Measurements from ENCODE around the gene HTR3D. TPM values are rescaled to one million over a fixed set of nuclear protein-coding genes. Genes with fewer than 3 reads are reported as not detected.

HTR3D gene
- total RNA-seq, 4 donors from 2014 or later, result not detected

- no peak for TF ChIP-seq CTCF (IDR thresholded peaks at IDR 0.05; ENCODE audit: low read depth)
Measured at GRCh38 chr3:184011230-184011876, 20.2 kb upstream of the HTR3D start.

- no peak for TF ChIP-seq CTCF (IDR thresholded peaks at IDR 0.05; ENCODE audit: low read depth)
Measured at GRCh38 chr3:184011937-184012889, 19.3 kb upstream of the HTR3D start.

- no peak for TF ChIP-seq CTCF (IDR thresholded peaks at IDR 0.05; ENCODE audit: low read depth)
Measured at GRCh38 chr3:184015381-184016019, 16.0 kb upstream of the HTR3D start.

- TF ChIP-seq CTCF (IDR thresholded peaks at IDR 0.05; ENCODE audit: low read depth), result no peak
Measured at GRCh38 chr3:184016169-184016570, 15.4 kb upstream of the HTR3D start.

- TF ChIP-seq CTCF (IDR thresholded peaks at IDR 0.05; ENCODE audit: low read depth), result no peak
Measured at GRCh38 chr3:184016811-184017671, 14.5 kb upstream of the HTR3D start.

GRCh38 chr3:184017672-184018423 is 13.7 kb upstream of the HTR3D start, which contains the start of gene ABCC5:
Gene ABCC5 (minus strand): TSS chr3:184017884. CDS start chr3:184014392, 3,492 bp downstream.
- no peak for TF ChIP-seq CTCF (IDR thresholded peaks at IDR 0.05; ENCODE audit: low read depth)

All from subcutaneous adipose tissue (tissue), 4 donors.